SK-N-MC (cell line): Measurements from ENCODE around the gene HIP1.

Experiments
- EZH2 ChIP-seq: fragments of 200-600 bp; sonication (generic); IDR thresholded peaks from one replicate; pipeline ENCODE4 v1.6.1; 2017; ENCODE audit warnings: antibody characterized with exemption
- FOXP2 ChIP-seq: optimal IDR thresholded peaks from 2 replicates; pipeline ENCODE3; 2011; ENCODE audit warnings: mild to moderate bottlenecking, moderate library complexity; ENCODE audit not compliant: insufficient read depth; ENCODE audit errors: extremely low read length, control extremely low read depth
- POLR2AphosphoS5 ChIP-seq: IDR thresholded peaks from 2 replicates; pipeline ENCODE4 v1.6.1; 2012; ENCODE audit warnings: mild to moderate bottlenecking, low read depth, low read length, borderline replicate concordance

- TF ChIP-seq POLR2AphosphoS5: no peak
- no peak for TF ChIP-seq EZH2
- no peak for TF ChIP-seq FOXP2
These were observed 69.2 kb downstream of the HIP1 start for GRCh38 chr7:75669579-75669978.
